Posterior vena cava (tissue), 2 donors: ENCODE results near the gene RAB27B. TPM values are rescaled to one million over a fixed set of nuclear protein-coding genes. Genes with fewer than 3 reads are reported as not detected.

Experiments used
- DNase-seq: peaks from one replicate; pipeline ENCODE4 v3.0.0-alpha.2; 2020; ENCODE audit warnings: low spot score
- intact Hi-C, 2 donors: fragments of 100-400 bp; cut with DNase I; formaldehyde crosslinking; loops; one replicate each; pipeline versions ENCODE4 v1.14.1 to v1.14.2; 2022 to 2023
- total RNA-seq, 2 donors: library from RNA; stranded (reverse); fragmentation: NEBNext Ultra II Directional; extraction: Animal tissue kit (Norgen Biotek cat#: 25700); gene quantifications; one replicate each; pipeline ENCODE4 v1.2.1, GENCODE V29; 2021
- donor health status: DM: yes; HTN: yes; CAD: no.
- donor health status: DM: yes; HTN: yes; CAD: no.

The RAB27B gene
- total RNA-seq, 2 donors from 2014 or later, result 0.33 to 1.2 TPM

DNA sequence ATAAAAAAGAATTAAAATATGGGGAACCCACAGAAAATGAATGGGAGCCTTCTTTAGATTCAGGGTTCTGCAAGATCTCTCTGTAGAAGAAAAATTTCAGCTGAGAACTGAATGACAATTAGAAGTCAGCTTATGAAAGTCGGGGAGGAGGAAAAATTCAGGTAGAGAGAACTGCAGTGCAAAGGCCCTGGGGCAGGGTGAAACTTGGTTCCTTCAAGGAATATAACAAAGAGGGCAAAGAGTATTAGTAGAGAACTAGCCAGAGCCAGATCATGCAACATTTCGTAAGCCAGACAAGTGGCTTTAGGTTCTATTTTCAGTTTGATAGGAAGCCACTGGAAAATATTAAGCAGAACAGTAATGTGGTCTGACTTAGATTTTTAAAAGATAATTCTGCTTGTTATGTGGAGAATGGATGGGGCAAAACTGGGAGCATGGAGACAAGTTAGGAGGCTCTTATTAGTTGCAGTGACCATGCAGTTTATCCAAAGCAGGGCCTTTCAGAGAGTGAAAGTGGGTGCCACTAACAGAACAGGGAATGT lies 27.9 kb downstream of the RAB27B start:
- intact Hi-C loops, result no loop called here
- no peak for DNase-seq

DNA sequence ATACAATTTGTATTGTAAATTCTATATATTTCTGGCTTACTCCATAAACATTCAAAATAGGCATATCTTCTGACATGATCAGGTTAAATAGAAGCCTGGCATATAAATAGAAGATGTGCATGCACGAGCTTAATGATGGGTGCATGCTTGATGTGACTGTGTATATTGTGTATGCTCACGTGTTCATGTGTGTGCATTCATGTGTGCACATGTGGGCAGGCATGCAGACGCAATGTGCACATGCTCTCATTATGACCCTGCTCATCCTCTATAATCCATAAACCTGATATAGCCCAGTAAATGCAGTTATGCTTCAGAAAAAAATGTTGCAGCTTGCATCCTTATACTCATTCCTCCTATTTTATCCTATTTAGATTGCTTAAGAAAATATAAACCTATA lies 29.2 kb downstream of the RAB27B start:
- intact Hi-C loops, result no loop called here
- no peak for DNase-seq

DNA sequence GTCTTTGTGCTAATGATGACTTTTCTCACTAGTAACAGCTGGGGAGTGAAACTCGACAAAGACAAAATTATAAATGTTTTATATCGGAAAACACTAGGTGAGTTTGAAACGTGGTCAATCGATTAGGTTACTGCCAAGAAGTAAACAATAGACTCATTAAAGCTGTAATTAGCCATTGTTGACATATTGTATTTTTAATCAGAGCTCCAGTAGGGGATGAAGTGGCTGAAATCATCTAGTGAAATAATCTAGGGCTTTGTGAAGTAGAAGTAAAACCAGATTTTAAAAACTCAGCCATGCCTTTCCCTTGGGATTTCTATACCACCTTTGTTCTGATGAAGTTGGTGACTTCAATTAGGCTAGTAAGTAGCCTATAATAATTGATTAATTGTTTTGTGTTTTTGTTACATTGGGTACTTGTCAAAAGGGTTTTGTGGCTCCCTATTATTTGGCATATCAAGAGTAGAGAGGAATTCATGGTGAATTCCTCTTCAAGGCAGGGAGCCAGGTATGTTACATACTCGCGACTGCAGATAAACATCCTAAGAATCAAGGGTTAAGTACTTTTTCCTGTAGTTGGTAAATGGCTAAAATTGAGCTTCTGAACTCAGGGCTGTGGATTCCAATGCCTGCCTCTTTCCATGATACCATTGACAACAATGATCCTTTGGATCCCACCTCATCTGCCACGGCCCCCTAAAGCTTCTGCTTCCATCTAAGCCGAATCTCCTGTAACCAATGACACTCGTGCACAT lies 31.6 kb downstream of the RAB27B start:
- no peak for DNase-seq
- intact Hi-C loops, result no loop called here

DNA sequence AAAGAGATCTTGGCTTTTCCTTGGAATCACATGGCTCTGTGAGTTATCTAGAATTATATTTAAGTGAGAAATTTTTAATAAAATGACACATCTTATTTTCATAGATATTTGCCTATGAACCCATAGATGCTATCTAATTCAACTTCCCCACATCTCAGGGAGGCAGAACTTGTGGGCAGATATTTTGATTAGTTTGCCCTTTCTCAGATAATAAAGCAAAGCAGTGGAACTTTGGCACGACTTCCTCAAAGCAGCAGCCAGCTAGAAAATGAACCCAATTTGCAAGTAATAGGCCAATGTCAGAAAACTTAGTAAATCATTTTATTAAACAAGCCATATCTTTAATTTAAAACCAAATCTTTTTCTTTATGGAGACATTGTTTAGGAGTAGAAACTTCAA lies 32.7 kb downstream of the RAB27B start:
- intact Hi-C loops, result no loop called here
- DNase-seq, result no peak

DNA sequence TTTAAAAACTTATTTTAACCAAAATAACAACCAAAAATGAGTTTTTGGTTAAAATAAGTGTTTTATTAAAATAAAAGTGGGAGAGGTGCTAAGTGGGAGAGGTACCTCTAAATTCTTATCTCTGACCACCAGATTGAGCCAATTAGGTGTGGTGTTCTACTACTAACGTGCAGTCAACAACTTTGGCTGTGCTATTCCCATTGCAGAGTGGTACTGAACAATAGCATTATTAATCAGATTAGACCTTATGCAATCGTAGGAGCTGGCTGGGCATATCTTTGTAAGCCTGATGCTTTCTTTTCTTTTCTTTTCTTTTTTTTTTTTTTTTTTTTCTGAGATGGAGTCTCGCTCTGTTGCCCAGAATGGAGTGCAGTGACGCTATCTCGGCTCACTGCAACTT lies 38.9 kb downstream of the RAB27B start:
- intact Hi-C loops, result no loop called here
- no peak for DNase-seq

DNA sequence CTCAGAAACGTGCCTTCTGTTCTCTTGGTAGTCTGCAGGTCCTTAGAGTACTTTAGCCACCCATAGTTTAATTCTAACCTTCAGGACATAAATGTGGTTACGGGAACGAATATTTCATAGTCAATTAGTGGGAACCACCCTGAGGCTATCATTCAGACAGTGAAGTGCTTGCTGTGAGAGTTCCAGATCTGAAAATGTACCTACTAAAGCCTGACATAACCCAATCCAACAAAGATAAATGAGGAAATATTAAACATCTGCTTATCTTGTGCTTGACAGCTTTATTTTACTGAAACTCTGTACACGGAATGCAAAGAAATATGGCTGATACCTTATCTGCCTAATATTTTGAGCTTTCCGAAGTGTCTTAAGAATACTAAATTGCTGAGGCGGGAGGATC lies 43.0 kb downstream of the RAB27B start:
- intact Hi-C loops, result loop anchor here in 1 of 2 donors (5.0 kb wide), 1 partner anchor 504 kb away; no protein-coding TSS in a partner anchor
- DNase-seq, result no peak

DNA sequence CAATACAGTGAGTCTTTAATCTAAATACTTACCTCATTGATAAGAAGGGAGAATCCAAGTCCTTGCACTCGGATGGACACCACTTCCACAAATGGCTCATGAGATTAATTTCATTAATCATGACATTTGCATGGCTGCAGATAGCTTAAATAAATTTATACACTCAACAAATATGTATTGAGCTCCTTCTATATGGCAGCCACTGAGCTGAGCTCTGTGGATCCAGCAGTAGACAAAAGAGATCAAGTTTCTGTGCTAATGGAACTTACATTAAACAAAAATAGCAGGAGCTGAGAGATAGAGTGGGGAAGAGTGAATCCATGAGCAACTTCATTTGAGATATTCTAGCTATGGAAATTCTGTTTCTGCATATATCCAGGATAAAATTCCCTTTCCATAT lies 44.4 kb downstream of the RAB27B start:
- no peak for DNase-seq
- intact Hi-C loops, result loop anchor here in 1 of 2 donors (5.0 kb wide), 1 partner anchor 505 kb away; no protein-coding TSS in a partner anchor

DNA sequence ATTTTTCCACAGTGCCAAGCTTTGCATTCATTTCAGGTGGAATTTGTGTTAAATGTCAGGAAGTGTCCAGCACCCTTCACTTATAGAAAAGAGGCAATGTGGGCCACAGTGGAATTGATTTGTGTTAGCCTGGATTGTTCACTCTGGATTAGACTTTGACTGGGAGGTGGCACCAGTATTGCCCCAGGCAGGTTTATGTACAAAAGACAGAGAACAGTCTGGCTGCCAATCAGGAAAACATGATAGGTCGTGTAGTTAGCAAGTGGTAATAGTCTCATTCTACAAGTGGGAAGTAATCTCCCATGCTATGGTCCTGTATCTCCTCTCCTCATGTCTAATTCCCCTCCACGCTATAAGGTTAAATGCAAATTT lies 45.6 kb downstream of the RAB27B start:
- intact Hi-C loops, result loop anchor here in 1 of 2 donors (5.0 kb wide), 1 partner anchor 507 kb away; no protein-coding TSS in a partner anchor
- no peak for DNase-seq

DNA sequence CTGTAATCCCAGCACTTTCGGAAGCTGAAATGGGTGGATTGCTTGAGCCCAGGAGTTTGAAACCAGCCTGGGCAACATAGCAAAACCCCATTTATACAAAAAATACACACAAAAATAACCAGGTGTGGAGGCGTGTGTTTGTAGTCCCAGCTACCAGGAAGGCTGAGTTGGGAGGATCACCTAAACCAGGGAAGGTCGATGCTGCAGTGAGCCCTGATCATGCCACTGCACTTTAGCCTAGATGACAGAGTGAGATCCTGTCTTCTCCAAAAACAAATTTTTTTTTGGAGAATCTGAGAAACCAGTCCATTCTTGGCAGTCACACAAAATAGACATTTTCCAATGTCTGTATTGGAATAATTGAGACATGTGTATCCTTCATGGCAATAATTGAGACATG lies 46.8 kb downstream of the RAB27B start:
- DNase-seq, result no peak
- intact Hi-C loops, result no loop called here

DNA sequence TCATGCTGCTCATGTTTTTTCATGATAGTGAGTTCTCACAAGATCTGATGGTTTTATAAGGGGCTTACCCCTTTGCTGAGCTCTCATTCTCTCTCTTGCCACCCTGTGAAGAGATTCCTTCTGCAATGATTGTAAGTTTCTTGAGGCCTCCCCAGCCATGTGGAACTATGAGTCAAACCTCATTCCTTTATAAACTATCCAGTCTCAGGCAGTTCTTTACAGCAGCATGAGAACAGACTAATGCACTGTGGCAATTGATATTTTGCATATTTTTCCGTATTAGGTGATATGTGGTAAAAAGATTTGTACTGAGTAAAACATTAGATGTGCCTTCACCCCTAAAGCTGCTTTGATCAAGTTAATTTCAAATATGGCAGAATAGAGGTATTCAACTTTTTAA lies 48.8 kb downstream of the RAB27B start:
- DNase-seq, result no peak
- intact Hi-C loops, result no loop called here

DNA sequence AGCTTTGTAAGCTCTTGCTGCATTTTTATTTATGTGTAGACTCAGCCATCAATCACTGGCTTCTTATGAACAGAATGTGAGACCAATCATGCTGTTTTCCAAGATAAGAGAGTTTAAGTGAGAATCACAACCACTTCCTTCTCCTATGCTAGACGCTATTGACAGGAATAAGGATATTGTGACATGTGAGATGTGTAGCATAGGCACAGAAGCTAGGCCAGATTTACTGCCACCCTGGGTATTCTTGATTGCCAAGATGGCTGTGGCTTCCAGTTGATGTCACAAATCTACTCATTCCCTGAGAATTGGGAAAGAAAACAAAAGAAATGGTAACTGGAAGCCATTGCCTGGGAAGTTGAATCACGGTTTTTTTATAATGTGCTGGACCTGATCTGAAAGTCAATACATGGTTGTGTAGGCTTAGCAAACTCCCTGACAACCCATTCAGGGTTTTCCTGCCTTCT lies 49.9 kb downstream of the RAB27B start:
- intact Hi-C loops, result no loop called here
- no peak for DNase-seq

DNA sequence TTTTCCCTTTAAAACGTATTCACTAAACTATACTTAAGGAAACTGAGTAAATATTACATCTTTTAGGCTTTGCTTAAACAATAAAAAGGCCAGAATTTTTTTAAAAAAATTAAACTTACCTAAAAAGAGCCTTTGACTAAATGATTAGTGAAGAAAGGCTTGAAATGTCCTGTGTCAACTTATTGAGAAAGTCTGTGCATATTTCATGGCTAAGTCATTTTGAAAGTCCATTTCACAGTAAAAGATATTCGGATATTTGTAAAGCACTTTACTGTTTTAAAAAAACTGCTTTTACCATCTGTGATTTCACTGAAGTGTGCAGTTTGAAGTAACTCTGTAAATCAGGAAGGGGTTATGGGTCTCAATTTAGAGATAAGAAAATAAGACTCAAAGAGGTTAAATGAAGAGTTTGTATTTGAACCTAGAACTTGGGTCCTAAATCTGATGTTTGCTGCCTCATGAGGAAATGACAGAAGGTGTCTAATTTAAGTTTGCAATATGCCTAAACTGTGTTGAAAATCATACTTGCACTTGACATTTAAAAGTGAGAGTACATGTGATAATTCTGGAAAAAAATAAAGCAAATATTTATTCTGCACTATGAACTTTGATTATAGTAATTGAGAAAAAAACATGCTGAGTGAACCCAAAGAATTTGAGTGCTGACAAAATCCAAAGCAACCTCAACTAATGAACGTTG lies 50.5 kb downstream of the RAB27B start:
- intact Hi-C loops, result no loop called here
- no peak for DNase-seq

DNA sequence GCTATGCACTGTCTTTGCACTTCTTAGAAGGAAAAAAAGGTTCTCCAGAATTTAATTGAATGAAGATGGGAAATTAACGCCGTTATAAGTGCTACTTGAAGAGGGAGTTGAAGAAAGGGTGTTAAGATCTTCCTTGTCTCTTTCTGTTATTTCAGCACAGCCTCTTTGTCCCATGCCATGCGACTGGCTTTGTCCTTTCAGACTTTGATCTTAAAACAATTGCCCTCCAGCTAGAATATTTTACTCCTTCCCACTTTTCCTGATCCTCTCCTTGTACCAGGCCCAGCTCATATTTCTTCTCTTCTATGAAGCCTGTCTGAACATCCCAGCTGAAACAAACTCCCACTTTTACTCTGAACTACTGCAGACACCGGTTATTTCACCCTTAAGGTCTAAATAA lies 51.4 kb downstream of the RAB27B start:
- intact Hi-C loops, result no loop called here
- no peak for DNase-seq

DNA sequence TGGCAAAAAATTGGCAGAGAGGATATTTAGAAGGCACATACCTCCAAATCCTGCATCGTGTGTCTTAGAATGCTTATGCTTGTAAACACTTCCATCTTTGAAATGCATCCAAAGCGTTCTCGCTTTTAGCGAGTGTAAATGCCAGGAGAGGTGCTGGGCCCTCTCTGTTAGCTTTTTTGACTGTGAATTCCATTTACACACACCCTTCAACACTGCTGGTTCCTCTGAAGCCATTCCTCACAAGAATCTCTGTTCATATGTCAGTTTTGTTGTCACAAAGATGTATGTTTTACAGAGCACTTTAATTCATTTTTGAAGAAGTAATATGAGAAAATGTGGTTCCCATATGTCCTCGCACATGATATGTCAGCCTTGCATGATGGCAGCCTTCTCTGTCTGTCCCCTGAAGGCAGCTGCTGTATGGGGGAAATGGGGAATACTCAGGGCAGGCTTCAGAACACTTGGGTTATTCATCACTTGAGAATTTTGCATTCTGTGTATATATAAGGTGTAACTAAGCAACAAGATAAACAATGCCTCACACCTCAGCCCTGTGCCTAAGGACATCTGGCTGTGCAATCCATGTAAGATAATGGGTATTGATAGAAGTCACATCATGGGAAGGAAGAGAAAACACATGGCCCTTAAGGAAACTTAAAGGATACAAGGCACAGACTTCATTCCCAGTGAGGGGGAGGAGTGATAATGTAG lies 52.3 kb downstream of the RAB27B start:
- DNase-seq, result no peak
- intact Hi-C loops, result no loop called here

DNA sequence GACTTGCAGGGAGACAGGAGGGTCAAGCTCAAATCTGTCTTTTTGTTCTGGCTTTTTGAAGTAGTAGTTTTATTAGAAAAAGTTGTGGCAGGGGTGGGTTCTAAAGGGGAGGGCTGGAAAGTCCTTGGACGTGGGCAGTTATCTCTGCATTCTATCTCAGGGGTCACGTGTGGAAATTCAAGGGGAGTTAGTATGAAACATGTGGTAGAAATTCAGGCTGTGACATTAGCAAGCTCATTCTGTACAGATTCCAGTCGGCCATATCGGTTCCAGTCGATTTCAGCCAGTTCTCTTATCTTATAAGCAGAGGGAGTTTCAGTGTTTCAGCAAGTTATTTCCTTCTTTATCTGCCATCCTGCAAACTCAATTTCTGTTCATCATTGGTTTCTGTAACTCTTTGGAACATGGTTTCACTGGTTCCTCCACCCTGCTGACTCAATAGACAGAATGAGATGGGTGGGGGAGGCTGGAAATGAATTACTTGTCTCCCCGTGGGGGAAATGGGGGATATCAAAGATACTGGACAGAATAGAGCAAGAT lies 53.0 kb downstream of the RAB27B start:
- intact Hi-C loops, result no loop called here
- DNase-seq, result no peak

DNA sequence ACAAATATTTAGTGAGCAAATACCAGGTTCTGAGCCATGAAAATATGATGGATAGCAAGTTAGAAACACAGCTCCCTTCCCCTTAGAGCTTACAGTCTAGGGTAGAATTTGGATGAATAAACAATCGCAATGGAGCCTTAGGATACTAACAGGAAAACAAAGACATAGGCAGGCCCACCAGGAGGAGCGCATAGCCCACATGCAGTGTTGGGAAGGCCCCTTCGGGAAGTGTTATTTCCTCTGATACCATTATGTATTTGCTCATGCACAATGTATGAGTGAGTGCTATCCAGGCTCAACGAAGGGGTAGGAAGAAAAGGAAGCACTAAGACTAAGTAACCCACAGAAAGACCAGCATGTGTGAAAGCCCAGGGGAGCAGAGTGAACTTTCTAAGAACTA lies 54.0 kb downstream of the RAB27B start:
- intact Hi-C loops, result no loop called here
- no peak for DNase-seq

DNA sequence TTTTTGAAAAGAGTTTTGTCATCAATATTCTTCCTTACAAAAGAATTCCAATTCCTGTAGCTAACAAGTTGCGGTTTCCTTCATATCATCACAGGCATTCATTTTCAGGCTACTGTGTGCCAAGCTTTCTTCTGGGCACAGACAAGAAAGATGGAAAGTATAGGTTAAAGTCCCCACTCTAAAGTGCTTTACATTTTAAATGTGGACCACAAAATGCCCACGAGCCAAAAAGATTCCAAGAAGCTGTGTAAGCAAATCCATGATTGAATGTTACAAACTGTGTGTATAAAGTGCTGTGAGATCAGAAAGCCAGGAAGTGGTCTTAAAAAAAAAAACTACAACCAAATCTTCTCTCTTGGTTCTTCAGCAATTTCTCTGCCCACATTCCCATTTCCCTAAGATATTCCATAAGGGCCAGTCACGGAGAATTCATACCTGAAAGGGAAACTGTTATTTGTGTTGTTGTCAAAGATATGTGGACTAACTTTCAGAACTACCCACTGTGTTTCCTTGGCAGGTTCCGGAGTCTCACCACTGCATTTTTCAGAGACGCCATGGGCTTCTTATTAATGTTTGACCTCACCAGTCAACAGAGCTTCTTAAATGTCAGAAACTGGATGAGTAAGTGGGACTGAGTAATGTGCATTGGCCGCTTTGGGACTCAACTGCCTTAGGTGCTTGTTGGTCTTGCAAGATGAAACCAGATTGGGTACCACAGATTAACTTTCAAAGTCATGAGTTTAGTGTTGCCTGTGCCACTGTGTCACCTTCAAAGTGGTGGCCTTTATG lies 55.7 kb downstream of the RAB27B start:
- intact Hi-C loops, result no loop called here
- no peak for DNase-seq

DNA sequence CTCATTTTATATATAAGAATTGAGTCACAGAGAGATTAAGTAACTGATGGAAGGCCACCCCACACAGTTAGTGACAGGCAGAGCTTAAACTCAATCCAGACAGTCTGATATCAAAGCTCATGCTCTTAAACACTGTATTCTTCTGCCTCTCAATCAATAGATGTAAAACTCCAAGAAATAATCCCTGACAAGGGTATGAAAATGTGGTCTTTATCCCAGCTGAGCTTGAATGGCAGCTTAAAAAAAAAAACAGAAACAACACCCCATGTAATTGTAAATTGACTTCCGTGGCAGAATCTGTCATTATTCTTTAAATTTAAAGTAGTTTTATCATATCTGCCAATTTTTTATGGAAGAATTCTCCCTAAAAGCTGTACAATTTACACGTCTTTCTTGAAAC lies 60.1 kb downstream of the RAB27B start:
- DNase-seq, result no peak
- intact Hi-C loops, result no loop called here

DNA sequence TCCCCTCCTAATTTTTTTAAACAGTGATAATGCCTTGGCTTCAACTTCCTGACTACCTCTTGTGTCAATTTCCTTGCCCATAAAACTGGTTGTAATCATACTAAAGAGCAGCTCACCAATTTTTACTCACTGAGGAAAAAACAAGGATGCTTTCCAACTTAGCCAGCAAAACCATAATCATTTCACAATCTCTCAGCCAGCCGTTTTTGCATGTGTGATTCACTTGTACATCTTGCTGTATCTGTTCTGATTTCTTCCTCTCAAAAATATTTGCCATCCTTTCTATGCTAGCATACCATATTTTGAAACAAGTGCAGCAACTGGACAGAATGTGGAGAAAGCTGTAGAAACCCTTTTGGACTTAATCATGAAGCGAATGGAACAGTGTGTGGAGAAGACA lies 60.7 kb downstream of the RAB27B start:
- intact Hi-C loops, result no loop called here
- no peak for DNase-seq
